Measurements from ENCODE around the gene ZNF264. TPM values are rescaled to one million over a fixed set of nuclear protein-coding genes. Genes with fewer than 3 reads are reported as not detected.
A peak's percentile ranks its signal among the peaks of the same experiment; 100 is the strongest.
"Not testable (repeated sequence)": the region's sequence is repeated elsewhere in the genome, so short reads cannot be mapped to it uniquely, and the experiment has no call there.

The ZNF264 gene
- polyA plus RNA-seq, 6 donors from 2014 or later: 6.9 to 25.2 (median 22.2) TPM

DNA sequence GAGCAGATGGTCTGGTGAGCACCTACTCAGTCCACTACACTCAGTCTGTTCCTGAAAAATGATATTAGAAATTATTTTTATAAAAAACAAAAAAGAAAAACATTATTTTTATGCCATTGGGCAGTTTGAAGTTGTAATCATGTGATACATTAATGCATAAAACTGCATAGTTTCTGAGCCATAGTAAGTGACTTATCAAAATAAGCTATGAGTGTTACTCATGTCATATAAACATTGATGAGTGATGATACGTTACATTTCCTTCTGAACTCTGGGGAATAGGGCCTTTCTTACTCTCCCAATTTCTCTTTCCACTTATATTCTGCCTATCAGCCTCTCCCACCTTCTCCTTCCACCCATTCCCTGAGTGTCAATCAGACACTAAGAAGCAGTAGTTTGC, 58.0 kb downstream of the ZNF264 start:
- DNase-seq (no peak), ATAC-seq (ENCODE audit: low read depth in 2 of 2) (no peak)
- H3K36me3 Mint-ChIP-seq: peaks cover 46 to 50% of the 10 kb centered on the region in 2 donors
- H3K4me1 Mint-ChIP-seq: peaks cover 9 to 14% (median 10%) of the 10 kb centered on the region in 3 donors
- no peak overlapping the region for H3K4me3 Mint-ChIP-seq
- no peaks in the 10 kb centered on the region for H3K9me3 Mint-ChIP-seq
- H3K27ac Mint-ChIP-seq: no peak overlapping the region
- H3K27me3 Mint-ChIP-seq: no peaks in the 10 kb centered on the region

DNA sequence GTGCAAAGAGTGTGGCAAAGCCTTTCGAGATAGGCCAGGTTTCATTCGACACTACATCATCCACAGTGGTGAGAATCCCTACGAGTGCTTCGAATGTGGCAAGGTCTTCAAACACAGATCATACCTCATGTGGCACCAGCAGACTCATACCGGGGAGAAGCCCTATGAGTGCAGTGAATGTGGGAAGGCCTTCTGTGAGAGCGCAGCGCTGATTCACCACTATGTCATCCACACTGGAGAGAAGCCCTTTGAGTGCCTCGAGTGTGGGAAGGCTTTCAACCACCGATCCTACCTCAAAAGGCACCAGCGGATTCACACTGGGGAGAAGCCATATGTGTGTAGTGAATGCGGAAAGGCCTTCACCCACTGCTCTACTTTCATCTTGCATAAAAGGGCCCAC, 62.5 kb downstream of the ZNF264 start:
- H3K27ac Mint-ChIP-seq; H3K27me3 Mint-ChIP-seq; DNase-seq; H3K9me3 Mint-ChIP-seq; ATAC-seq (ENCODE audit: low read depth in 2 of 2): not testable (repeated sequence)
- H3K4me3 Mint-ChIP-seq: peak overlapping the region in 1 of 8 donors; percentile 33
- H3K4me1 Mint-ChIP-seq: peaks cover 2 to 15% (median 9%) of the 10 kb centered on the region in 3 donors
- peaks cover 34 to 44% of the 10 kb centered on the region in 2 donors for H3K36me3 Mint-ChIP-seq

DNA sequence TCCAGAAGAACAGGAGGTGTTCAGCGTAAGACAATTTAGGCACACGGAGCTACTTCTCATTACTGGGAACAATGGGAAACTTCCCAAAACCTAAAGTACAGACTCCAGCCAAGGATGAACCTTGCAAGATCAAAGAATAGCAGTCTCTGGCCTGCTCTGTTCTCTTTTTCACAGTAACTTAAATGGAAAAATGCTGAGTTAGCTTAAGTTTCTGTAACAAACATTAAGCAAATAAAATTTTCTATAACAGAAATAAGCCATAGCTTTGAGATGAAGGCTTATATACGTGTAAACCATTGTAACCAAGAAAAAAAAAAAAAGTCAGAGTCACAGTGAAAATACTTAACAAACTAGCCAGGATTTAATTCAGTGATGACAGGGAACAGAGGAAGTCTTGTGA, 70.7 kb downstream of the ZNF264 start:
- ATAC-seq (ENCODE audit: low read depth in 2 of 2) (no peak), DNase-seq (no peak)
- peaks cover 21% of the 10 kb centered on the region in 2 donors for H3K36me3 Mint-ChIP-seq
- no peaks in the 10 kb centered on the region for H3K27me3 Mint-ChIP-seq
- H3K27ac Mint-ChIP-seq: no peak overlapping the region
- peaks cover 5 to 28% (median 21%) of the 10 kb centered on the region in 3 donors for H3K4me1 Mint-ChIP-seq
- no peak overlapping the region for H3K4me3 Mint-ChIP-seq
- peaks cover 0 to 10% (median 0%) of the 10 kb centered on the region in 7 donors for H3K9me3 Mint-ChIP-seq

DNA sequence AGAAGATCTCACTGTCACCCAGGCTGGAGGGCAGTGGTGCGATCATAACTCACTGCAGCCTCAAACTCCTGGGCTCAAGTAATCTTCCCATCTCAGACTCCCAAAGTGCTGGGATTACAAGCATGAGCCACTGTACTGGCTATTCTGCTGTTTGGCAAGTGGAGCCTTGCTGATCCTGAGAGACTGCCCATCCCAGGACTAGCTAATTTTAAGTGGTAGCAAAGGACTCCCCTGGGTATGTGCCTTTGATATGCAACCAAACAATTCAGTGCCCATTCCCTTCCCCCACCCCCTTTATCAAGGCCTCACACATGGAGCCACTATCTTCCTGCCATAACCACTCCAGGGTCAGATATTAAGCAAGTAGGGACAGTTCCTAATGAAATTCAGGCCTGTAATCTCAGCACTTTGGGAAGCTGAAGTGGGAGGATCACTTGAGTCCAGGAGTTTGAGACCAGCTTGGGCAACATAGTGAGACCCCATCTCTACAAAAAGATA, 72.0 kb downstream of the ZNF264 start:
- Mint-ChIP-seq H3K4me3 (no peak overlapping the region), H3K36me3 (peaks cover 21 to 22% of the 10 kb centered on the region in 2 donors), H3K4me1 (peaks cover 5 to 28% (median 17%) of the 10 kb centered on the region in 3 donors), H3K27ac (no peak overlapping the region), H3K9me3 (peaks cover 0 to 10% (median 0%) of the 10 kb centered on the region in 7 donors), H3K27me3 (no peaks in the 10 kb centered on the region)
- DNase-seq (no peak), ATAC-seq (ENCODE audit: low read depth in 2 of 2) (no peak)

DNA sequence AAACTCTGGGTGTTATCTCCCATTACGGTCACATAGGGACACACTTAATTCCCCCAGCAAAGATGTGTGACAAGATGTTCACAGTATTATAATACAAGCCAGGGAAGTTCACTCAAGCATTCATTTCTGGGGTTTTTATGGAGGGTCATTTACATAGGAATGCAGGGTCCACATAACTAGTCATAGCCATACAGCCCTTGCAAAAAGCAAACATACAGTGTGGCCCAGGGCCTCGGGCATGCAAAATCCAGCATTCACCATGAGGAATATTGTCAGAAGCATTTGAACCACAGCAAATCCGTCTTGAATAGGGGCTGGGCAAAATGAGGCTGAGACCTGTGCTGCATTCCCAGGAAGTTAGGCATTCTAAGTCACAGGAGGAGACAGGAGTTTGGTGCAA, 76.0 kb downstream of the ZNF264 start:
- H3K36me3 Mint-ChIP-seq: peaks cover 8 to 9% of the 10 kb centered on the region in 2 donors
- no peak overlapping the region for H3K27ac Mint-ChIP-seq
- DNase-seq (no peak), ATAC-seq (ENCODE audit: low read depth in 2 of 2) (no peak)
- peaks cover 0 to 3% (median 0%) of the 10 kb centered on the region in 7 donors for H3K9me3 Mint-ChIP-seq
- peaks cover 12 to 23% (median 20%) of the 10 kb centered on the region in 3 donors for H3K4me1 Mint-ChIP-seq
- H3K4me3 Mint-ChIP-seq: no peak overlapping the region
- H3K27me3 Mint-ChIP-seq: no peaks in the 10 kb centered on the region

DNA sequence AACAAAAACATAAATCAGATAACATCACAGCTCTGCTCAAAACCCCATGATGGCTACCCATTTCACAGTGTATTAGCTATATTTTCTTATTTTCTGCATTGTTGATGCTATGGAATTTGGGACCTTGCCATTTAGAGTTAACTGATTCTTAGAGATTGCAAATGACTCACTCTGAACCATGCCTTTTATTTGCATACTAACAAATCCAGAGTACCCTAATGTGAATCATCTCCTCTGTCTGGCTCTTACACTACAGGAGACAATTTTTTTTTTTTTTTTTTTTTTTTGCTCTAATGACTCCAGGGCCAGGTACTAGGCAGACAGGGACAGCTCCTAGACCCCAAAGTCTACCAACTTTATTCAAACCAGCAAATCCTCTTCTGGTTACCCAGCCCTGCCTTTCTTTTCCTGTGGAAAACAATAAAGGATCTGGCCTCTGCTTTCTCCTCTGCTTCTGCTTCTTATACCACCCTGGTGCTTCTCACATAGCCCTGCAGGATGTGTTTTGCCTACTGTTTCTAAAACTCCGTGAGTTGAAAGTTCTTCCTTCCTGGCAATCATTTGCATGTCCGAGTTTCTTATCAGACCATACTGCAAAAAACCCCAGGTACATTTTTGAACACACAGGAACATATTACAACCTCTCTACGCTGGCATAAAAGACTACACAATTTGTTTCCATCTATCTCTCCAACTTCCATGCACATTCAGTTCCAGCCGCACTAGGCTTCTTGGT, 78.4 kb downstream of the ZNF264 start:
- peak overlapping the region in 4 of 8 donors; percentile 6 to 65 (median 35) for H3K4me3 Mint-ChIP-seq

DNA sequence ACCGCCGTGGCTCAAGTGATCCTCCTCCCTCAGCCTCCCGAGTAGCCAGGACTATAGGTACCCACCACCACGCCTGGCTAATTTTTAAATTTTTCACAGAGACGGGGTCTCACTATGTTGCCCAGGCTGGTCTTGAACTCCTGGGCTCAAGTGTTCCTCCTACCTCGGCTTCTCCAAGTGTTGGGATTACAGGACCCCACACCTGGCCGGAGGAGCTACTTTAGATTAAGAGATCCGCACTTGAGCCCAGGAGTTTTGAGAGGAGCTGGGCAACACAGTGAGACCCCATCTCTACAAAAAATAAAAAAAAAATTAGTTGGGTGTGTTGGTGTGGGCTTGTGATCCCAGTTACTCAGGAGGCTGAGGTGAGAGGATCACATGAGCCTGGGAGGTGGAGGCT, 80.0 kb downstream of the ZNF264 start:
- Mint-ChIP-seq H3K9me3 (peaks cover 0 to 3% (median 0%) of the 10 kb centered on the region in 7 donors), H3K4me1 (peaks cover 8 to 15% (median 10%) of the 10 kb centered on the region in 3 donors), H3K36me3 (peaks cover 8 to 16% of the 10 kb centered on the region in 2 donors), H3K27ac (no peak overlapping the region), H3K27me3 (no peaks in the 10 kb centered on the region), H3K4me3 (peak overlapping the region in 1 of 8 donors; percentile 16)
- ATAC-seq (ENCODE audit: low read depth in 2 of 2): no peak
- no peak for DNase-seq

More for the DNA sequence above, 78.4 kb downstream of the ZNF264 start:
- DNase-seq (no peak), ATAC-seq (ENCODE audit: low read depth in 2 of 2) (peak; percentile 35 to 73)
- Mint-ChIP-seq H3K27me3 (no peaks in the 10 kb centered on the region), H3K36me3 (peaks cover 9 to 16% of the 10 kb centered on the region in 2 donors), H3K9me3 (peaks cover 0 to 3% (median 0%) of the 10 kb centered on the region in 7 donors), H3K4me1 (peaks cover 10 to 19% (median 16%) of the 10 kb centered on the region in 3 donors), H3K27ac (peak overlapping the region in 2 of 6 donors; percentile 62 to 90)

Other genes with a start within 250 kb of the ZNF264 start
- gene USP29, start 71.5 kb upstream of the ZNF264 start, polyA plus RNA-seq (ENCODE audit: low read depth in 6 of 6): not detected
- gene ZIM3, start 46.3 kb upstream of the ZNF264 start, polyA plus RNA-seq (ENCODE audit: low read depth in 6 of 6): not detected
- not detected for gene DUXA, start 24.0 kb upstream of the ZNF264 start, polyA plus RNA-seq (ENCODE audit: low read depth in 6 of 6)
- gene AURKC, start 39.5 kb downstream of the ZNF264 start, polyA plus RNA-seq (ENCODE audit: low read depth in 6 of 6): 1 to 10 TPM in 3 of 6 donors, under 1 TPM in 2, not detected in 1; 0.41 to 2.5 (median 1.7) TPM
- 1 to 10 TPM in 5 of 6 donors, not detected in 1; 3.4 to 5.9 (median 4.7) TPM for gene ZNF805, start 49.1 kb downstream of the ZNF264 start, polyA plus RNA-seq (ENCODE audit: low read depth in 6 of 6)
- 10 to 100 TPM in 4 of 6 donors, 1 to 10 TPM in 1, not detected in 1; 9.2 to 16.6 (median 14.6) TPM for gene ZNF460, start 89.0 kb downstream of the ZNF264 start, polyA plus RNA-seq (ENCODE audit: low read depth in 6 of 6)
- 10 to 100 TPM in 3 of 6 donors, 1 to 10 TPM in 3; 6.0 to 12.9 (median 9.5) TPM for gene ZNF543, start 129.0 kb downstream of the ZNF264 start, polyA plus RNA-seq (ENCODE audit: low read depth in 6 of 6)
- 1 to 10 TPM; 4.1 to 8.4 (median 5.0) TPM for gene ZNF304, start 159.8 kb downstream of the ZNF264 start, polyA plus RNA-seq (ENCODE audit: low read depth in 6 of 6)
- 10 to 100 TPM; 35.5 to 91.3 (median 45.8) TPM for gene TRAPPC2B, start 172.1 kb downstream of the ZNF264 start, polyA plus RNA-seq (ENCODE audit: low read depth in 6 of 6)
- gene ZNF547, start 172.1 kb downstream of the ZNF264 start, polyA plus RNA-seq (ENCODE audit: low read depth in 6 of 6): 1 to 10 TPM in 3 of 6 donors, under 1 TPM in 2, not detected in 1; 0.71 to 2.5 (median 1.2) TPM
- 10 to 100 TPM; 17.4 to 28.4 (median 23.3) TPM for gene ZNF548, start 198.4 kb downstream of the ZNF264 start, polyA plus RNA-seq (ENCODE audit: low read depth in 6 of 6)
- 10 to 100 TPM in 3 of 6 donors, 1 to 10 TPM in 3; 6.1 to 13.0 (median 9.6) TPM for gene ZNF17, start 219.7 kb downstream of the ZNF264 start, polyA plus RNA-seq (ENCODE audit: low read depth in 6 of 6)
- 10 to 100 TPM in 4 of 6 donors, 1 to 10 TPM in 2; 3.7 to 23.2 (median 14.4) TPM for gene ZNF749, start 243.8 kb downstream of the ZNF264 start, polyA plus RNA-seq (ENCODE audit: low read depth in 6 of 6)

Measured in naive B cell (primary cell).